ENCODE results near the gene KLK2. TPM values are rescaled to one million over a fixed set of nuclear protein-coding genes. Genes with fewer than 3 reads are reported as not detected.

Gene KLK2
- total and polyA plus RNA-seq, 2 of the 8 experiments (the other 6 are each of a cell fraction or from before 2014, with no cell fraction given): 0.20 TPM; not detected in 1

GRCh38 chr19:50912727-50913716 lies 39.8 kb downstream of the KLK2 start (continued):
- TF ChIP-seq CHD7 (IDR thresholded peaks at IDR 0.05; ENCODE audit: insufficient replicate concordance, low read length) (no peak), YY1 (IDR thresholded peaks at IDR 0.05; ENCODE audit: low read depth, low read length) (no peak)
